Activated CD4-positive, alpha-beta T cell treated with anti-CD3 and anti-CD28 coated beads, Interleukin-2, amount 10 ng/mL, durations not matched to agents 24 days and 14 days (primary cell): ENCODE data around the gene NFIA. TPM values are rescaled to one million over a fixed set of nuclear protein-coding genes. Genes with fewer than 3 reads are reported as not detected.

Experiments used
- DNase-seq: peaks from one replicate; pipeline ENCODE4 v3.0.0; 2022
- H3K27ac Mint-ChIP-seq: one replicate; pipeline ENCODE4 v1.8.0; 2022; ENCODE audit warnings: mild to moderate bottlenecking, mixed read lengths
- H3K27me3 Mint-ChIP-seq: one replicate; pipeline ENCODE4 v1.8.0; 2022; ENCODE audit warnings: mixed read lengths
- H3K36me3 Mint-ChIP-seq: one replicate; pipeline ENCODE4 v1.8.0; 2022; ENCODE audit warnings: low read depth, mild to moderate bottlenecking, mixed read lengths
- H3K4me1 Mint-ChIP-seq: one replicate; pipeline ENCODE4 v1.8.0; 2021; ENCODE audit warnings: mixed read lengths
- H3K4me3 Mint-ChIP-seq: one replicate; pipeline ENCODE4 v1.8.0; 2022; ENCODE audit warnings: mild to moderate bottlenecking, moderate library complexity, mixed read lengths
- H3K9me3 Mint-ChIP-seq: one replicate; pipeline ENCODE4 v1.8.0; 2021; ENCODE audit warnings: mixed read lengths
- intact Hi-C: fragments of 100-400 bp; cut with micrococcal nuclease; formaldehyde crosslinking; loops from one replicate; pipeline ENCODE4 v1.15.1; 2023
- total RNA-seq: library from RNA; stranded (reverse); gene quantifications from 2 replicates; pipeline ENCODE4 v1.2.3, GENCODE V29; 2022

The NFIA gene
- total RNA-seq, 1 donor from 2014 or later: 0.63 TPM

- no peak overlapping the region for H3K4me3 Mint-ChIP-seq
- DNase-seq: no peak
- H3K36me3 Mint-ChIP-seq: no peaks in the 10 kb centered on the region
- no peaks in the 10 kb centered on the region for H3K4me1 Mint-ChIP-seq
- peaks cover 12% of the 10 kb centered on the region for H3K27me3 Mint-ChIP-seq
- H3K27ac Mint-ChIP-seq: no peak overlapping the region
- intact Hi-C loops: no loop called here
- no peaks in the 10 kb centered on the region for H3K9me3 Mint-ChIP-seq
Measured at GRCh38 chr1:61141288-61142042, 59.1 kb downstream of the NFIA start.

GRCh38 chr1:61142043-61142440 is 59.7 kb downstream of the NFIA start:
- Mint-ChIP-seq H3K4me1 (no peaks in the 10 kb centered on the region), H3K27ac (no peak overlapping the region), H3K27me3 (peaks cover 13% of the 10 kb centered on the region), H3K4me3 (no peak overlapping the region), H3K36me3 (no peaks in the 10 kb centered on the region), H3K9me3 (no peaks in the 10 kb centered on the region)
- intact Hi-C loops: no loop called here
- no peak for DNase-seq

- peaks cover 9% of the 10 kb centered on the region for H3K27me3 Mint-ChIP-seq
- no peak overlapping the region for H3K27ac Mint-ChIP-seq
- no peak for DNase-seq
- no peak overlapping the region for H3K4me3 Mint-ChIP-seq
- H3K4me1 Mint-ChIP-seq: no peaks in the 10 kb centered on the region
- no peaks in the 10 kb centered on the region for H3K9me3 Mint-ChIP-seq
- no peaks in the 10 kb centered on the region for H3K36me3 Mint-ChIP-seq
- intact Hi-C loops: no loop called here
Measured at GRCh38 chr1:61142726-61143500, 60.6 kb downstream of the NFIA start.

- Mint-ChIP-seq H3K4me1 (no peaks in the 10 kb centered on the region), H3K27ac (no peak overlapping the region)
- intact Hi-C loops: no loop called here
Measured at GRCh38 chr1:61143821-61144424, 61.6 kb downstream of the NFIA start.

GRCh38 chr1:61149010-61149860 is 66.9 kb downstream of the NFIA start:
- H3K36me3 Mint-ChIP-seq: no peaks in the 10 kb centered on the region
- DNase-seq: no peak
- H3K4me3 Mint-ChIP-seq: no peak overlapping the region
- peaks cover 37% of the 10 kb centered on the region for H3K27me3 Mint-ChIP-seq
- no peaks in the 10 kb centered on the region for H3K4me1 Mint-ChIP-seq
- H3K9me3 Mint-ChIP-seq: no peaks in the 10 kb centered on the region
- intact Hi-C loops: no loop called here
- no peak overlapping the region for H3K27ac Mint-ChIP-seq

More at GRCh38 chr1:61143821-61144424, 61.6 kb downstream of the NFIA start:
- Mint-ChIP-seq H3K27me3 (peaks cover 16% of the 10 kb centered on the region), H3K36me3 (no peaks in the 10 kb centered on the region), H3K4me3 (no peak overlapping the region), H3K9me3 (no peaks in the 10 kb centered on the region)
- no peak for DNase-seq

GRCh38 chr1:61151565-61151964 is 69.2 kb downstream of the NFIA start:
- H3K4me3 Mint-ChIP-seq: no peak overlapping the region
- H3K27ac Mint-ChIP-seq: no peak overlapping the region
- H3K9me3 Mint-ChIP-seq: no peaks in the 10 kb centered on the region
- intact Hi-C loops: no loop called here
- H3K36me3 Mint-ChIP-seq: no peaks in the 10 kb centered on the region
- no peaks in the 10 kb centered on the region for H3K4me1 Mint-ChIP-seq
- H3K27me3 Mint-ChIP-seq: peaks cover 39% of the 10 kb centered on the region
- no peak for DNase-seq

GRCh38 chr1:61152066-61152465 is 69.7 kb downstream of the NFIA start:
- no peaks in the 10 kb centered on the region for H3K9me3 Mint-ChIP-seq
- no peak overlapping the region for H3K4me3 Mint-ChIP-seq

GRCh38 chr1:61152469-61153105 is 70.2 kb downstream of the NFIA start:
- no peaks in the 10 kb centered on the region for H3K36me3 Mint-ChIP-seq

More at GRCh38 chr1:61152066-61152465, 69.7 kb downstream of the NFIA start:
- Mint-ChIP-seq H3K36me3 (no peaks in the 10 kb centered on the region), H3K4me1 (peaks cover under 1% of the 10 kb centered on the region), H3K27me3 (peaks cover 41% of the 10 kb centered on the region), H3K27ac (no peak overlapping the region)
- no peak for DNase-seq
- intact Hi-C loops: no loop called here

GRCh38 chr1:61156576-61157467 is 74.5 kb downstream of the NFIA start:
- no peaks in the 10 kb centered on the region for H3K9me3 Mint-ChIP-seq
- no peak overlapping the region for H3K27ac Mint-ChIP-seq
- H3K4me1 Mint-ChIP-seq: peaks cover 5% of the 10 kb centered on the region
- intact Hi-C loops: no loop called here
- DNase-seq: no peak
- H3K36me3 Mint-ChIP-seq: no peaks in the 10 kb centered on the region
- H3K4me3 Mint-ChIP-seq: no peak overlapping the region
- H3K27me3 Mint-ChIP-seq: peaks cover 31% of the 10 kb centered on the region

More at GRCh38 chr1:61152469-61153105, 70.2 kb downstream of the NFIA start:
- Mint-ChIP-seq H3K4me3 (no peak overlapping the region), H3K9me3 (no peaks in the 10 kb centered on the region), H3K27ac (no peak overlapping the region), H3K4me1 (peaks cover 3% of the 10 kb centered on the region), H3K27me3 (peaks cover 41% of the 10 kb centered on the region)
- DNase-seq: no peak
- intact Hi-C loops: no loop called here

- H3K4me3 Mint-ChIP-seq: no peak overlapping the region
- no peaks in the 10 kb centered on the region for H3K36me3 Mint-ChIP-seq
- DNase-seq: no peak
- no peaks in the 10 kb centered on the region for H3K9me3 Mint-ChIP-seq
- no peak overlapping the region for H3K27ac Mint-ChIP-seq
- H3K4me1 Mint-ChIP-seq: peaks cover 5% of the 10 kb centered on the region
- intact Hi-C loops: no loop called here
- peaks cover 28% of the 10 kb centered on the region for H3K27me3 Mint-ChIP-seq
Measured at GRCh38 chr1:61157468-61157987, 75.2 kb downstream of the NFIA start.

GRCh38 chr1:61158591-61158990 is 76.2 kb downstream of the NFIA start:
- H3K27ac Mint-ChIP-seq: no peak overlapping the region
- no peak overlapping the region for H3K4me3 Mint-ChIP-seq
- H3K9me3 Mint-ChIP-seq: no peaks in the 10 kb centered on the region
- H3K4me1 Mint-ChIP-seq: peaks cover 5% of the 10 kb centered on the region
- H3K27me3 Mint-ChIP-seq: peaks cover 25% of the 10 kb centered on the region
- H3K36me3 Mint-ChIP-seq: no peaks in the 10 kb centered on the region
- intact Hi-C loops: no loop called here
- no peak for DNase-seq

GRCh38 chr1:61160526-61160925 is 78.2 kb downstream of the NFIA start:
- peaks cover 5% of the 10 kb centered on the region for H3K4me1 Mint-ChIP-seq
- peaks cover 27% of the 10 kb centered on the region for H3K27me3 Mint-ChIP-seq
- H3K36me3 Mint-ChIP-seq: no peaks in the 10 kb centered on the region
- H3K9me3 Mint-ChIP-seq: no peaks in the 10 kb centered on the region
- no peak overlapping the region for H3K4me3 Mint-ChIP-seq
- no peak for DNase-seq
- no peak overlapping the region for H3K27ac Mint-ChIP-seq
- intact Hi-C loops: no loop called here
